K562 (cell line): ENCODE data around the gene AKAP12. TPM values are rescaled to one million over a fixed set of nuclear protein-coding genes. Genes with fewer than 3 reads are reported as not detected.

Experiments used
- ATAC-seq: fragments of 200-7000 bp; cut with Tn5 transposase; 3 replicates; pipeline ENCODE4 v1.9.1; 2020; ENCODE audit warnings: moderate library complexity
- BruUV-seq: library from RNA; stranded (reverse); fragments of 400-500 nt; replicated peaks from 2 replicates; lab custom pipeline; 2021; lab: Mats Ljungman, UMichigan
- CTCF ChIA-PET: fragments of 300-600 bp; formaldehyde crosslinking; extraction: SDS; loops from one replicate; lab custom pipeline; 2021; ENCODE audit warnings: low intra/inter-chr PET ratio; lab: Yijun Ruan, JAX
- POLR2A ChIA-PET: fragments of 300-600, 350-650 bp; sonication (Branson Sonifier 250); formaldehyde crosslinking; extraction: SDS; loops from one replicate; lab custom pipeline; 2021; ENCODE audit warnings: antibody characterized with exemption, inconsistent platforms; lab: Yijun Ruan, JAX
- DNase-seq, 4 experiments: peaks; one replicate each; pipeline versions ENCODE4 v3.0.0 to v3.0.0-alpha.2; 2011 to 2018; ENCODE audit warnings: low spot score in 3 of 4, mixed read lengths in 3 of 4; ENCODE audit errors: extremely low read depth in 1 of 4
- FAIRE-seq: peaks from 2 replicates; lab custom pipeline; 2011; peaks lifted over from hg19 to GRCh38; lab: Jason Lieb, UNC
- H2AFZ ChIP-seq: 2 replicates; pipeline ENCODE4 v1.6.0; 2011; ENCODE audit warnings: low read depth, low read length, control low read depth, inconsistent platforms
- H3K27ac ChIP-seq: fragments of 200-600 bp; 3 replicates; pipeline ENCODE4 v1.8.0; 2011; ENCODE audit warnings: low read depth, mild to moderate bottlenecking, control low read depth, inconsistent platforms, low read length, moderate library complexity, mixed read lengths; ENCODE audit errors: extremely low read depth
- H3K27me3 ChIP-seq, 2 experiments: fragments of 300-600 bp in 1 of 2; 2 replicates in 1 of 2; 3 replicates in 1 of 2; pipeline versions ENCODE4 v1.6.0 to v1.8.0; 2011; ENCODE audit warnings: inconsistent platforms in 2 of 2, low read length in 2 of 2, mild to moderate bottlenecking in 1 of 2, mixed read lengths in 1 of 2, moderate library complexity in 1 of 2; ENCODE audit not compliant: control insufficient read depth in 2 of 2, insufficient read depth in 2 of 2
- H3K36me3 ChIP-seq: fragments of 300-600 bp; 3 replicates; pipeline ENCODE4 v1.8.0; 2011; ENCODE audit warnings: mild to moderate bottlenecking, low read length, inconsistent platforms; ENCODE audit not compliant: control insufficient read depth, insufficient read depth
- H3K4me1 ChIP-seq, 2 experiments: fragments of 200-600 bp in 1 of 2; replicated peaks in 1 of 2; 2 replicates in 1 of 2; 3 replicates in 1 of 2; pipeline versions ENCODE4 v1.5.1 to v1.8.0; 2011; ENCODE audit warnings: inconsistent platforms in 2 of 2, low read length in 2 of 2, mild to moderate bottlenecking in 1 of 2, mixed read lengths in 1 of 2, moderate library complexity in 1 of 2; ENCODE audit not compliant: control insufficient read depth in 2 of 2, insufficient read depth in 2 of 2
- H3K4me2 ChIP-seq: 2 replicates; pipeline ENCODE4 v1.6.1; 2011; ENCODE audit warnings: low read length, control low read depth, inconsistent platforms, mixed read lengths; ENCODE audit not compliant: insufficient read depth
- H3K4me3 ChIP-seq: fragments of 200-600 bp; sonication (generic), shearing (Covaris generic); 2 replicates; pipeline ENCODE4 v1.5.1; 2016; ENCODE audit warnings: control low read depth, inconsistent platforms
- H3K79me2 ChIP-seq: fragments of 200-600 bp; 3 replicates; pipeline ENCODE4 v1.8.0; 2011; ENCODE audit warnings: low read length, inconsistent platforms; ENCODE audit not compliant: control insufficient read depth, insufficient read depth
- H3K9ac ChIP-seq, 2 experiments: 2 replicates each; pipeline versions ENCODE4 v1.6.0 to v1.6.1; 2011; ENCODE audit warnings: low read depth in 2 of 2, low read length in 2 of 2, control low read depth in 1 of 2, inconsistent platforms in 1 of 2, mild to moderate bottlenecking in 1 of 2, mixed read lengths in 1 of 2; ENCODE audit not compliant: insufficient read depth in 1 of 2
- H3K9me1 ChIP-seq: one replicate; pipeline ENCODE4 v1.6.0; 2011; ENCODE audit warnings: inconsistent platforms, mild to moderate bottlenecking, low read length, moderate library complexity; ENCODE audit not compliant: control insufficient read depth, insufficient read depth
- H3K9me3 ChIP-seq: replicated peaks from 2 replicates; pipeline ENCODE4 v1.5.1; 2011; ENCODE audit warnings: low read depth, low read length, inconsistent platforms; ENCODE audit not compliant: control insufficient read depth, insufficient read depth
- H4K20me1 ChIP-seq: replicated peaks from 2 replicates; pipeline ENCODE4 v1.6.1; 2011; ENCODE audit warnings: low read length, inconsistent platforms, mixed read lengths; ENCODE audit not compliant: control insufficient read depth, insufficient read depth
- BMI1 ChIP-seq: fragments of 150-350 bp; IDR thresholded peaks from 2 replicates; pipeline ENCODE4 v1.6.1; 2014; ENCODE audit warnings: low read length
- EHMT2 ChIP-seq: fragments of 450-650 bp; IDR thresholded peaks from 2 replicates; pipeline ENCODE4 v1.6.1; 2018; ENCODE audit warnings: antibody characterized with exemption
- JUN ChIP-seq, 2 experiments: sonication (generic) in 1 of 2; formaldehyde crosslinking in 1 of 2; IDR thresholded peaks; 2 replicates each; pipeline versions ENCODE4 v1.6.1 to v1.8.0; 2012 to 2022; ENCODE audit warnings: borderline replicate concordance in 2 of 2, mild to moderate bottlenecking in 2 of 2, improper control_type of control experiment in 1 of 2, low read depth in 1 of 2, low read length in 1 of 2, missing genetic modification reagents in 1 of 2
- ZKSCAN3 ChIP-seq: fragments of 250-450 bp; sonication (Bioruptor Pico); IDR thresholded peaks from 2 replicates; pipeline ENCODE4 v1.4.0; 2020
- WGBS: fragments of 100-300 bp; shearing (Covaris generic); methylation state at CpG from one replicate; pipeline ENCODE4 v1.1.6; 2016; ENCODE audit warnings: low coverage, mixed read lengths; ENCODE audit not compliant: insufficient coverage; ENCODE audit errors: missing lambda C conversion rate; 5-methylcytosine and 5-hydroxymethylcytosine counted together
- in situ Hi-C: fragments of 300-500 bp; cut with MboI; formaldehyde crosslinking; loops from 4 replicates; pipeline ENCODE4 v1.15.0; 2018; ENCODE audit warnings: inconsistent platforms, mixed read lengths
- intact Hi-C: fragments of 100-400 bp; cut with micrococcal nuclease; formaldehyde crosslinking; loops from 2 replicates; pipeline ENCODE4 v1.14.2; 2022
- polyA plus RNA-seq, 8 experiments: library from polyadenylated mRNA; depleted of rRNA in 4 of 8; stranded (reverse) in 5 of 8; unstranded in 3 of 8; fragments of >200 nt; fragmentation: Nextera tagmentation in 2 of 8; fragmentation: Illumina TruSeq in 1 of 8; extraction: Ambion mirVana in 2 of 8; extraction: Trizol in 1 of 8; gene quantifications; 2 replicates each; pipeline versions ENCODE4 v1.2.1 to v1.2.3, GENCODE V29; 2011 to 2014; ENCODE audit warnings: inconsistent platforms in 1 of 8, missing spikeins in 1 of 8
- total RNA-seq, 7 experiments: library from RNA; depleted of rRNA in 6 of 7; stranded (reverse); fragments of >200 nt in 6 of 7; fragmentation: Illumina TruSeq in 2 of 7; extraction: Trizol in 2 of 7; gene quantifications; 2 replicates each; pipeline versions ENCODE4 v1.2.1 to v1.2.3, GENCODE V29; 2011 to 2021; ENCODE audit warnings: low replicate concordance in 1 of 7
- TF ChIP-seq, protein P1 (sequence below): fragments of 450-650 bp; IDR thresholded peaks from 2 replicates; pipeline ENCODE4 v1.6.1; 2016; ENCODE audit warnings: mild to moderate bottlenecking, moderate library complexity
- TF ChIP-seq, protein P2 (sequence below): sonication (generic); formaldehyde crosslinking; IDR thresholded peaks from 2 replicates; pipeline ENCODE4 v1.8.1; 2023; ENCODE audit warnings: mild to moderate bottlenecking, missing genetic modification reagents
- TF ChIP-seq, protein P3 (sequence below): fragments of 250-450 bp; sonication (Bioruptor Pico); IDR thresholded peaks from 2 replicates; pipeline ENCODE4 v1.8.0; 2022; ENCODE audit warnings: inconsistent platforms

AKAP12 gene
- total and polyA plus RNA-seq, 9 of the 15 experiments (the other 6 are each of a cell fraction or from before 2014, with no cell fraction given) = 0.08 to 2.0 (median 0.62) TPM

DNA sequence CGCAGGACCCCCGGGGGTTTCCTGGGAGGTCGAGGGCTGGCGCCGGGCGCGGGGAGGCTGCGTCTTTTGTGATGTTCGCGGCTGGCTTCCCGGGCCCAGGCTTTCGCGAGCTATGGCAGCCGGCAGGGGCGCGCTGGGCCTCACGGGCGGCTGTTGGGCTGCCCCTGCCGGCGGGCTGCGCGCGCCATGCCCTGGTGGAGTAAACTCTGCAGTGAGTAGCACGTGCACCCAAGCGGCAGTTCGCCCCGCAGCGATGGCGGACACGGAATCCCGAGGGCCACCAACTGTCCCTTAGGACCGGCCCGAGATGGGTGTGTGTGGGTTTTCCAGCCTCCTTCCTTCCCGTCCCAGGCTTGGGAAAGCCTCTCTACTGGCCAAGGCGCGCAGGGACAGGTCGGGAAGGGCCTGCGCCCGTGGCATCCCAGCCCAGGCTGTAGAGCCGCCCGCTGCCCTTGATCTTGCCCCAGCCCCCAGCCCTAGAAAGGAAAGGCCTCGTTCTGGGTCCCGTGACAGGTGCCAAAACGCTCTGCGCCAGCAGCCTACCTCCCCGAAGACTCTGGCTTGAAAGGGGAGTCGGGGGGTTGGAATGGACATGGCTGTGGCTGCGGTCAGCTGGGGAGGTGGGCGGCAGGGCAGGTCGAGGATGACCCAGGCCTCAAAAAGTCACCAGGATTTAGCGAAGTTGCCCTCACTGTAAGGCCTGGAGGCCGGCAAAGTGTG is 101.9 kb downstream of the AKAP12 start:
- Histone ChIP-seq H4K20me1 (no peaks in the 10 kb centered on the region), H3K9ac (no peak overlapping the region), H3K9me3 (no peaks in the 10 kb centered on the region), H3K9me1 (no peaks in the 10 kb centered on the region), H3K36me3 (no peaks in the 10 kb centered on the region), H3K79me2 (no peaks in the 10 kb centered on the region), H3K27me3 (peaks cover 44 to 63% of the 10 kb centered on the region in 2 experiments), H3K4me3 (no peak overlapping the region), H2AFZ (no peak overlapping the region), H3K4me1 (peaks cover 0 to 9% of the 10 kb centered on the region in 2 experiments; a peak in 1 of 5 replicates), H3K4me2 (no peak overlapping the region), H3K27ac (no peak overlapping the region)
- POLR2A ChIA-PET = no interaction called here
- no TSS peak for BruUV-seq
- CTCF ChIA-PET = no interaction called here
- FAIRE-seq = no peak
- intact Hi-C loops = no loop called here
- TF ChIP-seq BMI1 (no peak), EHMT2 (no peak), ZKSCAN3 (CRISPR knock-in tag) (no peak), JUN (IDR thresholded peaks at IDR 0.05; ENCODE audit: borderline replicate concordance, low read depth, low read length) (no peak), JUN (CRISPR knock-in tag; IDR thresholded peaks at IDR 0.05; ENCODE audit: borderline replicate concordance) (no peak)
- TF ChIP-seq, protein P1, sequence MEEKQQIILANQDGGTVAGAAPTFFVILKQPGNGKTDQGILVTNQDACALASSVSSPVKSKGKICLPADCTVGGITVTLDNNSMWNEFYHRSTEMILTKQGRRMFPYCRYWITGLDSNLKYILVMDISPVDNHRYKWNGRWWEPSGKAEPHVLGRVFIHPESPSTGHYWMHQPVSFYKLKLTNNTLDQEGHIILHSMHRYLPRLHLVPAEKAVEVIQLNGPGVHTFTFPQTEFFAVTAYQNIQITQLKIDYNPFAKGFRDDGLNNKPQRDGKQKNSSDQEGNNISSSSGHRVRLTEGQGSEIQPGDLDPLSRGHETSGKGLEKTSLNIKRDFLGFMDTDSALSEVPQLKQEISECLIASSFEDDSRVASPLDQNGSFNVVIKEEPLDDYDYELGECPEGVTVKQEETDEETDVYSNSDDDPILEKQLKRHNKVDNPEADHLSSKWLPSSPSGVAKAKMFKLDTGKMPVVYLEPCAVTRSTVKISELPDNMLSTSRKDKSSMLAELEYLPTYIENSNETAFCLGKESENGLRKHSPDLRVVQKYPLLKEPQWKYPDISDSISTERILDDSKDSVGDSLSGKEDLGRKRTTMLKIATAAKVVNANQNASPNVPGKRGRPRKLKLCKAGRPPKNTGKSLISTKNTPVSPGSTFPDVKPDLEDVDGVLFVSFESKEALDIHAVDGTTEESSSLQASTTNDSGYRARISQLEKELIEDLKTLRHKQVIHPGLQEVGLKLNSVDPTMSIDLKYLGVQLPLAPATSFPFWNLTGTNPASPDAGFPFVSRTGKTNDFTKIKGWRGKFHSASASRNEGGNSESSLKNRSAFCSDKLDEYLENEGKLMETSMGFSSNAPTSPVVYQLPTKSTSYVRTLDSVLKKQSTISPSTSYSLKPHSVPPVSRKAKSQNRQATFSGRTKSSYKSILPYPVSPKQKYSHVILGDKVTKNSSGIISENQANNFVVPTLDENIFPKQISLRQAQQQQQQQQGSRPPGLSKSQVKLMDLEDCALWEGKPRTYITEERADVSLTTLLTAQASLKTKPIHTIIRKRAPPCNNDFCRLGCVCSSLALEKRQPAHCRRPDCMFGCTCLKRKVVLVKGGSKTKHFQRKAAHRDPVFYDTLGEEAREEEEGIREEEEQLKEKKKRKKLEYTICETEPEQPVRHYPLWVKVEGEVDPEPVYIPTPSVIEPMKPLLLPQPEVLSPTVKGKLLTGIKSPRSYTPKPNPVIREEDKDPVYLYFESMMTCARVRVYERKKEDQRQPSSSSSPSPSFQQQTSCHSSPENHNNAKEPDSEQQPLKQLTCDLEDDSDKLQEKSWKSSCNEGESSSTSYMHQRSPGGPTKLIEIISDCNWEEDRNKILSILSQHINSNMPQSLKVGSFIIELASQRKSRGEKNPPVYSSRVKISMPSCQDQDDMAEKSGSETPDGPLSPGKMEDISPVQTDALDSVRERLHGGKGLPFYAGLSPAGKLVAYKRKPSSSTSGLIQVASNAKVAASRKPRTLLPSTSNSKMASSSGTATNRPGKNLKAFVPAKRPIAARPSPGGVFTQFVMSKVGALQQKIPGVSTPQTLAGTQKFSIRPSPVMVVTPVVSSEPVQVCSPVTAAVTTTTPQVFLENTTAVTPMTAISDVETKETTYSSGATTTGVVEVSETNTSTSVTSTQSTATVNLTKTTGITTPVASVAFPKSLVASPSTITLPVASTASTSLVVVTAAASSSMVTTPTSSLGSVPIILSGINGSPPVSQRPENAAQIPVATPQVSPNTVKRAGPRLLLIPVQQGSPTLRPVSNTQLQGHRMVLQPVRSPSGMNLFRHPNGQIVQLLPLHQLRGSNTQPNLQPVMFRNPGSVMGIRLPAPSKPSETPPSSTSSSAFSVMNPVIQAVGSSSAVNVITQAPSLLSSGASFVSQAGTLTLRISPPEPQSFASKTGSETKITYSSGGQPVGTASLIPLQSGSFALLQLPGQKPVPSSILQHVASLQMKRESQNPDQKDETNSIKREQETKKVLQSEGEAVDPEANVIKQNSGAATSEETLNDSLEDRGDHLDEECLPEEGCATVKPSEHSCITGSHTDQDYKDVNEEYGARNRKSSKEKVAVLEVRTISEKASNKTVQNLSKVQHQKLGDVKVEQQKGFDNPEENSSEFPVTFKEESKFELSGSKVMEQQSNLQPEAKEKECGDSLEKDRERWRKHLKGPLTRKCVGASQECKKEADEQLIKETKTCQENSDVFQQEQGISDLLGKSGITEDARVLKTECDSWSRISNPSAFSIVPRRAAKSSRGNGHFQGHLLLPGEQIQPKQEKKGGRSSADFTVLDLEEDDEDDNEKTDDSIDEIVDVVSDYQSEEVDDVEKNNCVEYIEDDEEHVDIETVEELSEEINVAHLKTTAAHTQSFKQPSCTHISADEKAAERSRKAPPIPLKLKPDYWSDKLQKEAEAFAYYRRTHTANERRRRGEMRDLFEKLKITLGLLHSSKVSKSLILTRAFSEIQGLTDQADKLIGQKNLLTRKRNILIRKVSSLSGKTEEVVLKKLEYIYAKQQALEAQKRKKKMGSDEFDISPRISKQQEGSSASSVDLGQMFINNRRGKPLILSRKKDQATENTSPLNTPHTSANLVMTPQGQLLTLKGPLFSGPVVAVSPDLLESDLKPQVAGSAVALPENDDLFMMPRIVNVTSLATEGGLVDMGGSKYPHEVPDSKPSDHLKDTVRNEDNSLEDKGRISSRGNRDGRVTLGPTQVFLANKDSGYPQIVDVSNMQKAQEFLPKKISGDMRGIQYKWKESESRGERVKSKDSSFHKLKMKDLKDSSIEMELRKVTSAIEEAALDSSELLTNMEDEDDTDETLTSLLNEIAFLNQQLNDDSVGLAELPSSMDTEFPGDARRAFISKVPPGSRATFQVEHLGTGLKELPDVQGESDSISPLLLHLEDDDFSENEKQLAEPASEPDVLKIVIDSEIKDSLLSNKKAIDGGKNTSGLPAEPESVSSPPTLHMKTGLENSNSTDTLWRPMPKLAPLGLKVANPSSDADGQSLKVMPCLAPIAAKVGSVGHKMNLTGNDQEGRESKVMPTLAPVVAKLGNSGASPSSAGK = no peak
- TF ChIP-seq, protein P2, sequence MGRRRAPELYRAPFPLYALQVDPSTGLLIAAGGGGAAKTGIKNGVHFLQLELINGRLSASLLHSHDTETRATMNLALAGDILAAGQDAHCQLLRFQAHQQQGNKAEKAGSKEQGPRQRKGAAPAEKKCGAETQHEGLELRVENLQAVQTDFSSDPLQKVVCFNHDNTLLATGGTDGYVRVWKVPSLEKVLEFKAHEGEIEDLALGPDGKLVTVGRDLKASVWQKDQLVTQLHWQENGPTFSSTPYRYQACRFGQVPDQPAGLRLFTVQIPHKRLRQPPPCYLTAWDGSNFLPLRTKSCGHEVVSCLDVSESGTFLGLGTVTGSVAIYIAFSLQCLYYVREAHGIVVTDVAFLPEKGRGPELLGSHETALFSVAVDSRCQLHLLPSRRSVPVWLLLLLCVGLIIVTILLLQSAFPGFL (CRISPR knock-in tag) = no peak
- TF ChIP-seq, protein P3, sequence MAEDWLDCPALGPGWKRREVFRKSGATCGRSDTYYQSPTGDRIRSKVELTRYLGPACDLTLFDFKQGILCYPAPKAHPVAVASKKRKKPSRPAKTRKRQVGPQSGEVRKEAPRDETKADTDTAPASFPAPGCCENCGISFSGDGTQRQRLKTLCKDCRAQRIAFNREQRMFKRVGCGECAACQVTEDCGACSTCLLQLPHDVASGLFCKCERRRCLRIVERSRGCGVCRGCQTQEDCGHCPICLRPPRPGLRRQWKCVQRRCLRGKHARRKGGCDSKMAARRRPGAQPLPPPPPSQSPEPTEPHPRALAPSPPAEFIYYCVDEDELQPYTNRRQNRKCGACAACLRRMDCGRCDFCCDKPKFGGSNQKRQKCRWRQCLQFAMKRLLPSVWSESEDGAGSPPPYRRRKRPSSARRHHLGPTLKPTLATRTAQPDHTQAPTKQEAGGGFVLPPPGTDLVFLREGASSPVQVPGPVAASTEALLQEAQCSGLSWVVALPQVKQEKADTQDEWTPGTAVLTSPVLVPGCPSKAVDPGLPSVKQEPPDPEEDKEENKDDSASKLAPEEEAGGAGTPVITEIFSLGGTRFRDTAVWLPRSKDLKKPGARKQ (CRISPR knock-in tag) = no peak
- WGBS = 34% methylated on average over 42 of the region's 52 CpGs
- in situ Hi-C loops = no loop called here
- ATAC-seq = no peak
- DNase-seq = no peak
